HepG2 (cell line): ENCODE data around the gene ARHGAP5. TPM values are rescaled to one million over a fixed set of nuclear protein-coding genes. Genes with fewer than 3 reads are reported as not detected.

Experiments
- ATAC-seq: fragments of 200-7000 bp; cut with Tn5 transposase; 3 replicates; pipeline ENCODE4 v1.9.1; 2020; ENCODE audit warnings: mild to moderate bottlenecking, moderate library complexity
- BruUV-seq: library from RNA; stranded (reverse); fragments of 400-500 nt; replicated peaks from 2 replicates; lab custom pipeline; 2021; lab: Mats Ljungman, UMichigan
- CTCF ChIA-PET: fragments of 300-600 bp; formaldehyde crosslinking; extraction: SDS; loops from one replicate; lab custom pipeline; 2021; ENCODE audit warnings: low total read pairs, inconsistent platforms, low intra/inter-chr PET ratio; lab: Yijun Ruan, JAX
- POLR2A ChIA-PET: fragments of 350-600 bp; sonication (Branson Sonifier 250); formaldehyde crosslinking; loops from one replicate; lab custom pipeline; 2020; ENCODE audit warnings: antibody characterized with exemption, inconsistent platforms; lab: Yijun Ruan, JAX
- DNase-seq: peaks from one replicate; pipeline ENCODE4 v3.0.0-alpha.2; 2015; ENCODE audit warnings: low spot score
- FAIRE-seq: peaks from 3 replicates; lab custom pipeline; 2011; peaks lifted over from hg19 to GRCh38; lab: Jason Lieb, UNC
- H2AFZ ChIP-seq: one replicate; pipeline ENCODE4 v1.6.1; 2011; ENCODE audit warnings: low read length, inconsistent platforms
- H3K27ac ChIP-seq: fragments of 300-600 bp; 3 replicates; pipeline ENCODE4 v1.8.0; 2011; ENCODE audit warnings: mixed run types, mild to moderate bottlenecking, mixed read lengths, low read length, inconsistent platforms; ENCODE audit not compliant: insufficient read depth; ENCODE audit errors: extremely low read length
- H3K27me3 ChIP-seq, 2 experiments: fragments of 200-600 bp in 1 of 2; 2 replicates in 1 of 2; 3 replicates in 1 of 2; pipeline versions ENCODE4 v1.6.0 to v1.8.0; 2011; ENCODE audit warnings: low read length in 2 of 2, mild to moderate bottlenecking in 2 of 2, moderate library complexity in 2 of 2, inconsistent platforms in 1 of 2; ENCODE audit not compliant: insufficient read depth in 2 of 2, control insufficient read depth in 1 of 2
- H3K36me3 ChIP-seq, 2 experiments: fragments of 200-600 bp in 1 of 2; replicated peaks in 1 of 2; 2 replicates in 1 of 2; 3 replicates in 1 of 2; pipeline versions ENCODE4 v1.5.1 to v1.8.0; 2011; ENCODE audit warnings: low read length in 2 of 2, inconsistent platforms in 1 of 2; ENCODE audit not compliant: insufficient read depth in 2 of 2, control insufficient read depth in 1 of 2
- H3K4me1 ChIP-seq: 2 replicates; pipeline ENCODE4 v1.5.1; 2012; ENCODE audit warnings: low read length, inconsistent platforms; ENCODE audit not compliant: insufficient read depth
- H3K4me2 ChIP-seq: 2 replicates; pipeline ENCODE4 v1.6.0; 2011; ENCODE audit warnings: low read depth, low read length, inconsistent platforms
- H3K4me3 ChIP-seq, 3 experiments: fragments of 200-600 bp in 1 of 3; sonication (generic), shearing (Covaris generic) in 1 of 3; replicated peaks in 1 of 3; 2 replicates each; pipeline ENCODE4 v1.5.1; 2011 to 2016; ENCODE audit warnings: low read length in 3 of 3, inconsistent platforms in 2 of 3, low read depth in 2 of 3, mild to moderate bottlenecking in 2 of 3, control low read depth in 1 of 3, mixed read lengths in 1 of 3; ENCODE audit not compliant: insufficient read depth in 1 of 3
- H3K79me2 ChIP-seq: one replicate; pipeline ENCODE4 v1.6.1; 2011; ENCODE audit warnings: low read length, inconsistent platforms; ENCODE audit not compliant: insufficient read depth
- H3K9ac ChIP-seq: 2 replicates; pipeline ENCODE4 v1.6.0; 2011; ENCODE audit warnings: mild to moderate bottlenecking, low read depth, low read length, inconsistent platforms; ENCODE audit not compliant: insufficient read depth
- H3K9me3 ChIP-seq: 2 replicates; pipeline ENCODE4 v1.5.1; 2012; ENCODE audit warnings: mild to moderate bottlenecking, low read length
- H4K20me1 ChIP-seq: 2 replicates; pipeline ENCODE4 v1.6.0; 2011; ENCODE audit warnings: inconsistent platforms, mild to moderate bottlenecking, low read length, moderate library complexity; ENCODE audit not compliant: insufficient read depth
- CBX5 ChIP-seq: sonication (generic); formaldehyde crosslinking; IDR thresholded peaks from 2 replicates; pipeline ENCODE4 v1.4.0; 2020; ENCODE audit warnings: missing genetic modification reagents, borderline replicate concordance
- CCAR2 ChIP-seq: fragments of 200-400 bp; formaldehyde crosslinking; optimal IDR thresholded peaks from 2 replicates; pipeline ENCODE3; 2018; ENCODE audit warnings: low read depth, mild to moderate bottlenecking, low read length, moderate library complexity
- HNRNPH1 ChIP-seq: fragments of 200-400 bp; formaldehyde crosslinking; optimal IDR thresholded peaks from 2 replicates; pipeline ENCODE3; 2017; ENCODE audit warnings: mild to moderate bottlenecking, low read depth, low read length
- KDM4B ChIP-seq: sonication (generic); formaldehyde crosslinking; IDR thresholded peaks from 2 replicates; pipeline ENCODE4 v1.4.0; 2020; ENCODE audit warnings: missing genetic modification reagents
- KLF15 ChIP-seq: sonication (generic); formaldehyde crosslinking; IDR thresholded peaks from 2 replicates; pipeline ENCODE4 v1.8.1; 2023; ENCODE audit warnings: borderline replicate concordance, mild to moderate bottlenecking, inconsistent platforms, missing genetic modification reagents, mixed read lengths
- MAFF ChIP-seq: IDR thresholded peaks from 2 replicates; pipeline ENCODE4 v1.6.1; 2011; ENCODE audit warnings: low read depth, low read length, improper control_type of control experiment
- MAFK ChIP-seq, 2 experiments: IDR thresholded peaks in 1 of 2; conservative IDR thresholded peaks in 1 of 2; 2 replicates each; pipeline ENCODE4 v1.6.1; 2011; ENCODE audit warnings: improper control_type of control experiment in 2 of 2, low read length in 2 of 2
- RAD51 ChIP-seq: fragments of 450-650 bp; IDR thresholded peaks from 2 replicates; pipeline ENCODE4 v1.6.1; 2016; ENCODE audit warnings: borderline replicate concordance
- ZBTB42 ChIP-seq: sonication (generic); formaldehyde crosslinking; IDR thresholded peaks from 2 replicates; pipeline ENCODE4 v1.5.0; 2020; ENCODE audit warnings: mild to moderate bottlenecking, missing genetic modification reagents
- ZNF17 ChIP-seq: sonication (generic); formaldehyde crosslinking; IDR thresholded peaks from 2 replicates; pipeline ENCODE4 v1.5.0; 2020; ENCODE audit warnings: mild to moderate bottlenecking, missing genetic modification reagents
- ZNF230 ChIP-seq: sonication (generic); formaldehyde crosslinking; IDR thresholded peaks from 2 replicates; pipeline ENCODE4 v1.4.0; 2020; ENCODE audit warnings: mild to moderate bottlenecking, missing genetic modification reagents
- ZNF282 ChIP-seq: fragments of 450-650 bp; IDR thresholded peaks from 2 replicates; pipeline ENCODE4 v1.6.1; 2018; ENCODE audit not compliant: partially characterized antibody
- ZNF446 ChIP-seq: sonication (generic); formaldehyde crosslinking; IDR thresholded peaks from 2 replicates; pipeline ENCODE4 v1.5.0; 2020; ENCODE audit warnings: mild to moderate bottlenecking, missing genetic modification reagents
- WGBS: methylation state at CpG from one replicate; pipeline ENCODE4 v1.1.6; 2017; ENCODE audit warnings: low lambda C conversion rate; 5-methylcytosine and 5-hydroxymethylcytosine counted together
- in situ Hi-C: cut with HindIII; loops from 2 replicates; pipeline ENCODE4 v1.10.0; 2017; ENCODE audit warnings: low pct_unique_long_range_greater_than_20kb; ENCODE audit not compliant: extremely low pct_ligation_motif_present
- intact Hi-C: fragments of 100-400 bp; cut with micrococcal nuclease; formaldehyde crosslinking; loops from one replicate; pipeline ENCODE4 v1.10.0; 2022; ENCODE audit not compliant: unreplicated experiment
- polyA plus RNA-seq, 8 experiments: library from polyadenylated mRNA; depleted of rRNA in 3 of 8; stranded (reverse) in 7 of 8; unstranded in 1 of 8; fragments of >200 nt; fragmentation: Illumina TruSeq in 4 of 8; extraction: Trizol in 4 of 8; gene quantifications; 2 replicates each; pipeline versions ENCODE4 v1.2.1 to v1.2.3, GENCODE V29; 2011 to 2016; ENCODE audit warnings: low read depth in 4 of 8, missing spikeins in 1 of 8, mixed read lengths in 1 of 8; ENCODE audit not compliant: insufficient read depth in 1 of 8
- total RNA-seq, 5 experiments: library from RNA; depleted of rRNA; stranded (reverse); fragments of >200 nt; fragmentation: Illumina TruSeq; extraction: Trizol; gene quantifications; 2 replicates each; pipeline ENCODE4 v1.2.3, GENCODE V29; 2016; ENCODE audit warnings: low read depth in 1 of 5
- TF ChIP-seq, protein P1 (sequence below): sonication (generic); formaldehyde crosslinking; IDR thresholded peaks from 2 replicates; pipeline ENCODE4 v1.5.0; 2020; ENCODE audit warnings: mild to moderate bottlenecking, missing genetic modification reagents, borderline replicate concordance
- TF ChIP-seq, protein P2 (sequence below): sonication (generic); formaldehyde crosslinking; IDR thresholded peaks from 2 replicates; pipeline ENCODE4 v1.5.1; 2020; ENCODE audit warnings: mild to moderate bottlenecking, moderate library complexity, missing genetic modification reagents

ARHGAP5 gene
- total and polyA plus RNA-seq, 2 of the 13 experiments (the other 11 are each of a cell fraction or from before 2014, with no cell fraction given): 33.7 to 144 TPM

DNA sequence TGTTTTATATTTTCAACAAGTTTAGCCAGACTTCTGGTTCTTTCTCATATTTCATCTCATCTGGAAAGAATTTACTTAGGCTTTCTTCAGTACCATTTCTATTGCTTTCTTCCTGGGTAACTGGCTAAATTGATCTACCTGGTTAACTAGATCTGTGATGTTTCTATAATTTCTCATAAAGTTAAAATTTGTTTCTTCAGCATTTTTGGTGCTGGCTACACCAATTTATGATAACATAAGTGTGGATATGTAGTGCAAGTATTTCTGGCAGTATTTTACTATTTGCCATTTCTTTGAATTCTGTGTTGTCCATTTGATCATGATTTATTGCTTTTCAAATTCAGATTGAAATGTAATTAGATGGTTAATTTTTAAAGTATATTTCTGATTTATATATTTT, 25.9 kb downstream of the ARHGAP5 start:
- no peak for TF ChIP-seq ZBTB42
- no peak for TF ChIP-seq KDM4B (CRISPR knock-in tag)
- TF ChIP-seq, protein P1, sequence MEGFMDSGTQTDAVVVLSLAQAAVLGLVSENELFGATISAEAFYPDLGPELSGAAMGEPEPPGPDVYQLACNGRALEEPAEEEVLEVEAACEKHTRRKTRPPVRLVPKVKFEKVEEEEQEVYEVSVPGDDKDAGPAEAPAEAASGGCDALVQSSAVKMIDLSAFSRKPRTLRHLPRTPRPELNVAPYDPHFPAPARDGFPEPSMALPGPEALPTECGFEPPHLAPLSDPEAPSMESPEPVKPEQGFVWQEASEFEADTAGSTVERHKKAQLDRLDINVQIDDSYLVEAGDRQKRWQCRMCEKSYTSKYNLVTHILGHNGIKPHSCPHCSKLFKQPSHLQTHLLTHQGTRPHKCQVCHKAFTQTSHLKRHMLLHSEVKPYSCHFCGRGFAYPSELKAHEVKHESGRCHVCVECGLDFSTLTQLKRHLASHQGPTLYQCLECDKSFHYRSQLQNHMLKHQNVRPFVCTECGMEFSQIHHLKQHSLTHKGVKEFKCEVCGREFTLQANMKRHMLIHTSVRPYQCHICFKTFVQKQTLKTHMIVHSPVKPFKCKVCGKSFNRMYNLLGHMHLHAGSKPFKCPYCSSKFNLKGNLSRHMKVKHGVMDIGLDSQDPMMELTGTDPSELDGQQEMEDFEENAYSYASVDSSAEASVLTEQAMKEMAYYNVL (CRISPR knock-in tag): no peak
- peak; percentile 53; the same call in 1 of the 2 replicates for TF ChIP-seq MAFF
- TF ChIP-seq MAFK (conservative IDR thresholded peaks at IDR 0.05 in 1 of 2, IDR thresholded peaks at IDR 0.05 in 1 of 2; ENCODE audit: low read length in 2 of 2): peak; percentile 72 to 80
- TF ChIP-seq, all 625 proteins: peak for 2
- BruUV-seq: no TSS peak
- Histone ChIP-seq H3K4me2 (no peak overlapping the region), H2AFZ (no peak overlapping the region), H4K20me1 (peaks cover 13% of the 10 kb centered on the region), H3K27ac (no peak overlapping the region), H3K4me1 (peaks cover 17% of the 10 kb centered on the region), H3K27me3 (no peaks in the 10 kb centered on the region), H3K36me3 (peaks cover 4 to 10% of the 10 kb centered on the region in 2 experiments; a peak in 3 of 5 replicates), H3K9ac (no peak overlapping the region), H3K9me3 (no peaks in the 10 kb centered on the region), H3K79me2 (peaks cover 75% of the 10 kb centered on the region), H3K4me3 (no peak overlapping the region)
- in situ Hi-C loops: no loop called here
- FAIRE-seq (no peak), DNase-seq (no peak), ATAC-seq (no peak)
- POLR2A ChIA-PET: interaction anchor here (0.5 kb wide), 1 partner anchor 24 kb away, joined by 3 read pairs; no protein-coding TSS in a partner anchor
- CTCF ChIA-PET: no interaction called here
- intact Hi-C loops: no loop called here

DNA sequence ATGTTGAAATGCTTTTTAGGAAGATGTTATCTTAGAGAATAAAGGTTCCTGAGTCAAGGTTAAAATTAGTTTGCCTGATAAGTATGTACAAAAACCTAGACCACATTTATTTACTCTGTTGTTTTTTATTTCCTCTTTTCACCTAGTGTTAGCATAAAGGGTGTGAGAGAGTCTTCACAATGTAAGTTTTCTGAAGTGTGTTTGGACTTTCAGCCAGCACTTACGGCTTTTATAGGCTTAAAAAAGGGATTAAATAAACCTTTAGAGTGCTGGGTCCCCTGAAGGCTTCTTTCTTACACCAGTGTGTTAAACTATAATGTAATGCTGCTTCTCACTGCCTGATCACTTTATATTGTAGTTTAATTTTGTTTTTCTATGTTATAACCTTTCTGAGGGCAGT, 27.2 kb downstream of the ARHGAP5 start:
- H3K4me2 ChIP-seq: no peak overlapping the region
- intact Hi-C loops: no loop called here
- no peaks in the 10 kb centered on the region for H3K9me3 ChIP-seq
- no TSS peak for BruUV-seq
- H3K36me3 ChIP-seq: peaks cover 4 to 10% of the 10 kb centered on the region in 2 experiments; a peak in 3 of 5 replicates
- ChIA-PET CTCF (no interaction called here), POLR2A (no interaction called here)
- H2AFZ ChIP-seq: no peak overlapping the region
- peaks cover 17% of the 10 kb centered on the region for H3K4me1 ChIP-seq
- H4K20me1 ChIP-seq: peaks cover 15% of the 10 kb centered on the region
- no peaks in the 10 kb centered on the region for H3K27me3 ChIP-seq
- ATAC-seq: no peak
- H3K27ac ChIP-seq: no peak overlapping the region
- in situ Hi-C loops: no loop called here
- no peak overlapping the region for H3K9ac ChIP-seq
- no peak for FAIRE-seq
- H3K79me2 ChIP-seq: peaks cover 82% of the 10 kb centered on the region
- no peak overlapping the region for H3K4me3 ChIP-seq
- DNase-seq: no peak
- WGBS: 99% methylated on average over 1 of the region's 1 CpG
- TF ChIP-seq RAD51: no peak
- no peak for TF ChIP-seq ZNF230
- TF ChIP-seq ZNF446 (CRISPR knock-in tag): no peak
- no peak for TF ChIP-seq ZNF17 (CRISPR knock-in tag)
- TF ChIP-seq ZNF282: no peak
- no peak for TF ChIP-seq HNRNPH1
- TF ChIP-seq, protein P2, sequence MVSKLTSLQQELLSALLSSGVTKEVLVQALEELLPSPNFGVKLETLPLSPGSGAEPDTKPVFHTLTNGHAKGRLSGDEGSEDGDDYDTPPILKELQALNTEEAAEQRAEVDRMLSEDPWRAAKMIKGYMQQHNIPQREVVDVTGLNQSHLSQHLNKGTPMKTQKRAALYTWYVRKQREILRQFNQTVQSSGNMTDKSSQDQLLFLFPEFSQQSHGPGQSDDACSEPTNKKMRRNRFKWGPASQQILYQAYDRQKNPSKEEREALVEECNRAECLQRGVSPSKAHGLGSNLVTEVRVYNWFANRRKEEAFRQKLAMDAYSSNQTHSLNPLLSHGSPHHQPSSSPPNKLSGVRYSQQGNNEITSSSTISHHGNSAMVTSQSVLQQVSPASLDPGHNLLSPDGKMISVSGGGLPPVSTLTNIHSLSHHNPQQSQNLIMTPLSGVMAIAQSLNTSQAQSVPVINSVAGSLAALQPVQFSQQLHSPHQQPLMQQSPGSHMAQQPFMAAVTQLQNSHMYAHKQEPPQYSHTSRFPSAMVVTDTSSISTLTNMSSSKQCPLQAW: no peak
- TF ChIP-seq KLF15 (CRISPR knock-in tag): no peak
- no peak for TF ChIP-seq CBX5 (CRISPR knock-in tag)
- TF ChIP-seq CCAR2: no peak
